Measurements from ENCODE around the gene ACTRT2.

ACTRT2 gene

DNA sequence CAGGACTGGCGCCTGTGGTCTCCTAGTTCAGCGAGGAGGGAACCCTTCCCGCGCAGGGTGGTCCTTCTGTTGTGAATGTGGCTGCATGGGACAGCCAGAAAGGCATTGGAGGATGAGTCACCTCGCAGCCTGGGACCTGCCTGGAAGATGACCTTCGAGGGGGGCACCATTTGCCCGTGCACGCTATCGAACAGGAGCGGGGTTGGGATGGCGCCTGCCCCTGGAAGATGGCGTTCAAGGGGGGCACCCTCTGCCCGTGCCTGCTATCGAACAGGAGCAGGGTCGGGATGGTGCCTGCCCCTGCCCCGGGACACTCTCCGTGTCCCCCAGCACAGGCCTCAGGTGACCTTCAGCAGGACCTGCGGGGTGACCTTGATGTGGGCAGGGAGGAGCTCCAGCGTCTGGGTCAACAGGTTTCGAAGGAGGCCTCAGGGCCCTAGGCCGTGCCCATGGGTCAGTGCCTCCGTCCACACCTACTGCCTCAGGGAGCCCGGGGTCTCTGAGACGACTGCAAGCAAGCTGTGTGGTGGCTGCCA is 1.7 kb upstream of the ACTRT2 start:
- H3K4me3 ChIP-seq (ENCODE audit: low read depth, low read length), result no peak overlapping the region
- TF ChIP-seq, protein P1, sequence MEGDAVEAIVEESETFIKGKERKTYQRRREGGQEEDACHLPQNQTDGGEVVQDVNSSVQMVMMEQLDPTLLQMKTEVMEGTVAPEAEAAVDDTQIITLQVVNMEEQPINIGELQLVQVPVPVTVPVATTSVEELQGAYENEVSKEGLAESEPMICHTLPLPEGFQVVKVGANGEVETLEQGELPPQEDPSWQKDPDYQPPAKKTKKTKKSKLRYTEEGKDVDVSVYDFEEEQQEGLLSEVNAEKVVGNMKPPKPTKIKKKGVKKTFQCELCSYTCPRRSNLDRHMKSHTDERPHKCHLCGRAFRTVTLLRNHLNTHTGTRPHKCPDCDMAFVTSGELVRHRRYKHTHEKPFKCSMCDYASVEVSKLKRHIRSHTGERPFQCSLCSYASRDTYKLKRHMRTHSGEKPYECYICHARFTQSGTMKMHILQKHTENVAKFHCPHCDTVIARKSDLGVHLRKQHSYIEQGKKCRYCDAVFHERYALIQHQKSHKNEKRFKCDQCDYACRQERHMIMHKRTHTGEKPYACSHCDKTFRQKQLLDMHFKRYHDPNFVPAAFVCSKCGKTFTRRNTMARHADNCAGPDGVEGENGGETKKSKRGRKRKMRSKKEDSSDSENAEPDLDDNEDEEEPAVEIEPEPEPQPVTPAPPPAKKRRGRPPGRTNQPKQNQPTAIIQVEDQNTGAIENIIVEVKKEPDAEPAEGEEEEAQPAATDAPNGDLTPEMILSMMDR (IDR thresholded peaks at IDR 0.05; ENCODE audit: borderline replicate concordance, insufficient read depth, low read depth, low read length), result no peak

DNA sequence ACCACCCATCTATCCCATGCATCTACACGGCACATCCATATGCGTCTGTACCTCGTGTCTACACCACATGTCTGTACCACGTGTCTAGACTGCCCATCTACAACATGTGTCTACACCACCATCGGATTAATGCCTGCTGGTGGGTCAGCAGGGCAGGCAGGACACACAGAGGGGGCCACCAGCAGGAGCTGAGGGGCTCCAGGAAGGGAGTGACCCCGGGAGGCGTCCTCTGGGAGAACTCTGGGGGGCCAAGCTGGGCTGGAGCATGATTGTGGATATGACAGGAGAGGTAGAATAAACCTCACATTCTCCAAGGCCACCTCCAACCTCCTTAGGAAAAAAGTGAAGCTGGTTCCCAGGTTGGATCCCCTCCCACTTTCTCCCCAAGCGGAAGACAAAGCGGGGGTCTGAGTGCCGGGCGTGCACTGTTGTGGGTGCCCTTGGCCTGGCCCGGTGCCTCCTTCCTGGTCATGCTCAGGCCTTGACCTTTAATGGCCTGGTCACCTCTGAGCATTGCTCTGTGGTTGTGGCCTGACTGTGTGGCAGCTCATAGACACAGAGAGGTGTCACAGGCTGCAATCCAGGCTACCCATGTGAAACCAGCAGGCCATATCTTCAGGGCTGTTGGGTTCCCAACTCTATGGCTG is 881 bp upstream of the ACTRT2 start:
- no peak overlapping the region for H3K4me3 ChIP-seq (ENCODE audit: low read depth, low read length)
- TF ChIP-seq, protein P1 (IDR thresholded peaks at IDR 0.05; ENCODE audit: borderline replicate concordance, insufficient read depth, low read depth, low read length), result no peak

DNA sequence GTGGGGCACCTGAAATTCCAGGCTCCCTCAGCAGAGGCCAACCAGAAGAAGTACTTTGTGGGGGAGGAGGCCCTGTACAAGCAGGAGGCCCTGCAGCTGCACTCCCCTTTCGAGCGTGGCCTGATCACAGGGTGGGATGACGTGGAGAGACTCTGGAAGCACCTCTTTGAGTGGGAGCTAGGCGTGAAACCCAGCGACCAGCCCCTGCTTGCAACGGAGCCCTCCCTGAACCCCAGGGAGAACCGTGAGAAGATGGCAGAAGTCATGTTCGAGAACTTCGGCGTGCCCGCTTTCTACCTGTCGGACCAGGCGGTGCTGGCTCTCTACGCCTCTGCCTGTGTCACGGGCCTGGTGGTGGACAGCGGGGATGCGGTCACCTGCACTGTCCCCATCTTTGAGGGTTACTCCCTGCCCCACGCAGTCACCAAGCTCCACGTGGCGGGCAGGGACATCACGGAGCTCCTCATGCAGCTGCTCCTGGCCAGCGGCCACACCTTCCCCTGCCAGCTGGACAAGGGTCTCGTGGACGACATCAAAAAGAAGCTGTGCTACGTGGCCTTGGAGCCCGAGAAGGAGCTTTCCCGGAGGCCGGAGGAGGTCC is 634 bp downstream of the ACTRT2 start:
- TF ChIP-seq, protein P1 (IDR thresholded peaks at IDR 0.05; ENCODE audit: borderline replicate concordance, insufficient read depth, low read depth, low read length), result no peak
- no peak overlapping the region for H3K4me3 ChIP-seq (ENCODE audit: low read depth, low read length)

DNA sequence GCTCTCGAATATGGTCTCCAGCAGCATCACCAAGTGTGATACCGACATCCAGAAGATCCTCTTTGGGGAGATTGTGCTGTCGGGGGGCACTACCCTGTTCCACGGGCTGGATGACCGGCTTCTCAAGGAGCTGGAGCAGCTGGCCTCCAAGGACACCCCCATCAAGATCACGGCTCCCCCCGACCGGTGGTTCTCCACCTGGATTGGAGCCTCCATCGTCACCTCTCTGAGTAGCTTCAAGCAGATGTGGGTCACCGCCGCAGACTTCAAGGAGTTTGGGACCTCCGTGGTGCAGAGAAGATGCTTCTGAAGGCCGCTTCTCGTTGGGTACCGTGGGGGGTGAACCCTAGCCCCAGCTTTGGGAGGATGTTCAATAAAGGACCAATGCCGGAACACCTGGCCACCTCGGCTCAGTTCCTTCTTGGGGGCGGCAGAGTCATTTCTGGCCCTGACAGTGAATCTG is 1.3 kb downstream of the ACTRT2 start:
- no peak overlapping the region for H3K4me3 ChIP-seq (ENCODE audit: low read depth, low read length)
- TF ChIP-seq, protein P1 (IDR thresholded peaks at IDR 0.05; ENCODE audit: borderline replicate concordance, insufficient read depth, low read depth, low read length), result no peak

DNA sequence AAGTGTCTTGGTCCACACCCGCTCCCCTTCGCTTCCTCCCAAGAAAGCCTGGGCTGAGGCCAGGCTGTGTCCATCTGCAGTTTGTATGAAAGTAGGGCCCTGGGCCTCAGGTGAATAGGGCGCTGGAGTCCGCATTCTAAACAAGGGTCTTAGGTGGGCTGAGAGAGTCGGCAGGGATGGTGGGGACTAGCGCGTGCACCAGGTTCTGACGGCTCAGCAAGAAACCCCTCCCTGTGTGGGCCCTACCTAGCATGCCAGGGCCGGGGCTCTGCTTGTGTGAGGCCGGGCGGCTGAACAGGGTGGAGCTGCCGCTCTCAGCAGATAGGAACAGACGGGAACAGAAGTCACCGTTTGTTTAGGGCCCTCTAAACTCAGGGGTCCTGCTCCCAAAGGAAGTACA is 1.7 kb downstream of the ACTRT2 start:
- TF ChIP-seq, protein P1 (IDR thresholded peaks at IDR 0.05; ENCODE audit: borderline replicate concordance, insufficient read depth, low read depth, low read length), result no peak
- no peak overlapping the region for H3K4me3 ChIP-seq (ENCODE audit: low read depth, low read length)

DNA sequence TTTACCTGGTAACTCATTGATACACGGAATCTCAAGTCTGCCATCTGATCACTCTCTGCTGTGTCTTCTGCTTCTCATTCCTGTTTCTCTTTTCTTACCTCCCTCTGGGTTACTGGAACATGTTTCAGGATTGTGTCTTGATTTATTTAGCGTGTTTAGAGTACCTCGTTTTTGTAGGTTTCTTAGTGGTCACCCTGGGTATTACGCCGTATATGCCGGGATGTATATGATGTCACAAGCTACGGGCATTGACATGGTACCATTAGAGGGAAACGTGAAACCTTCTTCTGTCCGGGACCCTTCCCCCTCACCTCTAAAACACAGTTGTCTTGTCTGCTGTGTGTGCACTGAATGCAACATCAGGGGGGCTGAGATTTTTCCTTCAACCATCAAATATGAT is 2.8 kb downstream of the ACTRT2 start:
- no peak overlapping the region for H3K4me3 ChIP-seq (ENCODE audit: low read depth, low read length)
- TF ChIP-seq, protein P1 (IDR thresholded peaks at IDR 0.05; ENCODE audit: borderline replicate concordance, insufficient read depth, low read depth, low read length), result peak; percentile 8; the same call in 1 of the 2 replicates

- no peak overlapping the region for H3K4me3 ChIP-seq (ENCODE audit: low read depth, low read length)
- TF ChIP-seq, protein P1 (IDR thresholded peaks at IDR 0.05; ENCODE audit: borderline replicate concordance, insufficient read depth, low read depth, low read length), result no peak
Observed at GRCh38 chr1:3024588-3024987, 3.3 kb downstream of the ACTRT2 start.

All from GM12875 (cell line).